MCF 10A (cell line): ENCODE measurements around the gene KIF5B. TPM values are rescaled to one million over a fixed set of nuclear protein-coding genes. Genes with fewer than 3 reads are reported as not detected.

Experiments used
- BruUV-seq: library from RNA; stranded (reverse); fragments of 400-500 nt; replicated peaks from 2 replicates; lab custom pipeline; 2021; lab: Mats Ljungman, UMichigan
- CTCF ChIA-PET: fragments of 300-600 bp; sonication (Branson Sonifier 250); formaldehyde crosslinking; extraction: SDS; loops from one replicate; lab custom pipeline; 2021; ENCODE audit warnings: antibody characterized with exemption, inconsistent platforms; lab: Yijun Ruan, JAX
- POLR2A ChIA-PET: fragments of 300-600, 350-650 bp; sonication (Branson Sonifier 250); formaldehyde crosslinking; extraction: SDS; loops from one replicate; lab custom pipeline; 2020; ENCODE audit warnings: antibody characterized with exemption, inconsistent platforms; lab: Yijun Ruan, JAX
- DNase-seq: peaks from one replicate; pipeline ENCODE4 v3.0.0-alpha.2; 2018; ENCODE audit not compliant: unreplicated experiment
- H3K27ac Mint-ChIP-seq: one replicate; pipeline ENCODE4 v1.8.0; 2022; ENCODE audit warnings: mild to moderate bottlenecking, low read depth, mixed read lengths; ENCODE audit not compliant: unreplicated experiment
- H3K27me3 Mint-ChIP-seq: one replicate; pipeline ENCODE4 v1.8.0; 2022; ENCODE audit warnings: mixed read lengths; ENCODE audit not compliant: insufficient read depth, unreplicated experiment
- H3K36me3 Mint-ChIP-seq: one replicate; pipeline ENCODE4 v1.8.0; 2022; ENCODE audit warnings: mild to moderate bottlenecking, moderate library complexity, mixed read lengths; ENCODE audit not compliant: insufficient read depth, unreplicated experiment
- H3K4me1 Mint-ChIP-seq: one replicate; pipeline ENCODE4 v1.8.0; 2022; ENCODE audit warnings: mixed read lengths; ENCODE audit not compliant: insufficient read depth, unreplicated experiment
- H3K4me3 Mint-ChIP-seq: one replicate; pipeline ENCODE4 v1.8.0; 2022; ENCODE audit warnings: mild to moderate bottlenecking, moderate library complexity, mixed read lengths; ENCODE audit not compliant: unreplicated experiment
- H3K9me3 Mint-ChIP-seq: one replicate; pipeline ENCODE4 v1.8.0; 2022; ENCODE audit warnings: mixed read lengths; ENCODE audit not compliant: unreplicated experiment
- intact Hi-C: fragments of 100-400 bp; cut with micrococcal nuclease; formaldehyde crosslinking; loops from 2 replicates; pipeline ENCODE4 v1.14.1; 2022
- total RNA-seq: library from RNA; stranded (reverse); gene quantifications from 2 replicates; pipeline ENCODE4 v1.2.3, GENCODE V29; 2022
- TF ChIP-seq, protein P1 (sequence below): fragments of 200-600 bp; IDR thresholded peaks from one replicate; pipeline ENCODE4 v1.8.0; 2022; ENCODE audit warnings: antibody characterized with exemption, mild to moderate bottlenecking; ENCODE audit not compliant: unreplicated experiment

The KIF5B gene
- total RNA-seq, 1 experiment from 2014 or later, result 150 TPM

DNA sequence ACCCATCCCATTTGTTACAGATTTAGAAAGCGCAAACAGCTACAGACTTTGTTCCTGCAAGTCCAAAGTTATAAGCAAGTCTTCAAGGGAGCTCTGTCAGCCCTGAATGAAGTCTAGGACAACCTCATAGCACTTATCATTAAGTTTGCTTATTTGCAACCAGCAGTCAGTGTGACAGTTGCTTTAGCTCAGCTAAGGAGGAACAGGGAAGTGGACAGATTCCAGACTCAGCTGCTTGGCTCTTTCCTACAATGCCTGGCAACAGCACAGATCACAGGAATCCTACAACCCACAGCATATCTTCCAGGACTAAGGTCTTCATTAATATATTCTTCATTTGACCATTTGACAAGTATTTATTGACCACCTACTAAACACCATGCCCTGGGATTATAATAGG lies 17.4 kb upstream of the KIF5B start:
- peaks cover 6% of the 10 kb centered on the region for H3K4me1 Mint-ChIP-seq
- TF ChIP-seq, protein P1, sequence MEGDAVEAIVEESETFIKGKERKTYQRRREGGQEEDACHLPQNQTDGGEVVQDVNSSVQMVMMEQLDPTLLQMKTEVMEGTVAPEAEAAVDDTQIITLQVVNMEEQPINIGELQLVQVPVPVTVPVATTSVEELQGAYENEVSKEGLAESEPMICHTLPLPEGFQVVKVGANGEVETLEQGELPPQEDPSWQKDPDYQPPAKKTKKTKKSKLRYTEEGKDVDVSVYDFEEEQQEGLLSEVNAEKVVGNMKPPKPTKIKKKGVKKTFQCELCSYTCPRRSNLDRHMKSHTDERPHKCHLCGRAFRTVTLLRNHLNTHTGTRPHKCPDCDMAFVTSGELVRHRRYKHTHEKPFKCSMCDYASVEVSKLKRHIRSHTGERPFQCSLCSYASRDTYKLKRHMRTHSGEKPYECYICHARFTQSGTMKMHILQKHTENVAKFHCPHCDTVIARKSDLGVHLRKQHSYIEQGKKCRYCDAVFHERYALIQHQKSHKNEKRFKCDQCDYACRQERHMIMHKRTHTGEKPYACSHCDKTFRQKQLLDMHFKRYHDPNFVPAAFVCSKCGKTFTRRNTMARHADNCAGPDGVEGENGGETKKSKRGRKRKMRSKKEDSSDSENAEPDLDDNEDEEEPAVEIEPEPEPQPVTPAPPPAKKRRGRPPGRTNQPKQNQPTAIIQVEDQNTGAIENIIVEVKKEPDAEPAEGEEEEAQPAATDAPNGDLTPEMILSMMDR, result no peak
- ChIA-PET CTCF (no interaction called here), POLR2A (interaction anchor here (1.1 to 1.3 kb wide), 2 partner anchors 19 to 68 kb away, joined by 3 to 5 read pairs; no protein-coding TSS in a partner anchor)
- no peaks in the 10 kb centered on the region for H3K9me3 Mint-ChIP-seq
- intact Hi-C loops, result no loop called here
- no peaks in the 10 kb centered on the region for H3K27me3 Mint-ChIP-seq
- no TSS peak for BruUV-seq
- H3K4me3 Mint-ChIP-seq, result no peak overlapping the region
- DNase-seq, result no peak
- no peak overlapping the region for H3K27ac Mint-ChIP-seq
- no peaks in the 10 kb centered on the region for H3K36me3 Mint-ChIP-seq

DNA sequence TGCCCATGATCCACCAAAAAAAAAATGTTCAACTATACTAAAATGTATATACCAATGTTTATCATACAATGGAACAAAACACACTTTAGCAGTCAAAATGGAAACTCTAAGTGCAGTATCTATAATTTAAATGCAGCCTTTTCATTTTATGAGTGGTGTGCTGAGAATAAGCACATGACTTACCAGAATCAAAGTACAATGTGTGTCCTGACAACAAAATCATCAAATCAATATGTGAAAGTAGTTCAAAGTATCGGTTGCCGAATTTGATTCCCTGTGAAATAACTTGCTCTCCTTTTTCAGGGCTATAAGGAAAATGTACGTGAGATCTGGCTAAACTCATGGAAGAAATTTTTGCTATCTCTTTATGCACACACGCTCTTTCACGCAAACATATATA lies 16.9 kb upstream of the KIF5B start:
- Mint-ChIP-seq H3K4me3 (no peak overlapping the region), H3K27ac (no peak overlapping the region), H3K36me3 (no peaks in the 10 kb centered on the region), H3K27me3 (no peaks in the 10 kb centered on the region), H3K4me1 (peaks cover 3% of the 10 kb centered on the region), H3K9me3 (no peaks in the 10 kb centered on the region)
- DNase-seq, result no peak
- CTCF ChIA-PET, result no interaction called here
- POLR2A ChIA-PET, result interaction anchor here (1.3 kb wide), 1 partner anchor 17 kb away, joined by 3 read pairs; the partner anchor contains the start of gene KIF5B
- TF ChIP-seq, protein P1, result no peak
- BruUV-seq, result no TSS peak
- intact Hi-C loops, result no loop called here

DNA sequence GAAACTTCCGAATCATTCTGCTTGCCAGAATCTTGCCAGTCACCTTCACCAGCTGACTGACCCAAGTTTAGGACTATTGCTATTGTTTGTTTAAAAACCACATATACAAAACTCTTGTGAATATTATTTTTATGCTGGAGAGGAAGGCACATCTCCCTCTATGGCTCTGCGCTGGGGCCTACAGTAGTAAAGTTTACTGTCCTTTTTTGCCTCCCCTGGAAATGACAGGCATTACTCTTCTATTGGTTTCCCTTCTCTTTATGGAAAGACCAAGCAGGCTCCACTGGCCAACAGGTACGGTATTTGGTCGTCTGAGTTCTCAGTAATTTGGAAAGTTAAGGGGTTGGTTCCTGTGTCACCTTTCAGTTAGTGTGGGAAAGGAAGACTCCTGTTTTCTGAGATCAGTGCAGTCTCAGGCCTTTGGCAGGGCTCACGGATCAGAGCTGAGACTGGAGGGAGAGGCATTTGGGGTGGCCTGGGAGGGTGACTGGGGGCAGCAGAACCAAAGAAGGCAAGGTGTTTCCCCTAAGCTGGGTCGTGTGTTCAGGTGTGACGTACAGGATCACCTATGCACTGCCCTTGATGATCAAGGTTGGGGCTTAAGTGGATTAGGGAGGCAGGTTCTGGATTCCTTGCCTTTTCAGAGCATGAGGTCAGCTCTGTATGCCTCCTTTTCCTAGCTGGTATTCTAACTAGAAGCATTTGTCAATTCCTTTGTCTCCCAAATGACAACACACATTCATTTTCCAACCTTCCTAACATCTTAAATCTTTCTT lies 16.0 kb upstream of the KIF5B start:
- H3K4me1 Mint-ChIP-seq, result no peaks in the 10 kb centered on the region
- ChIA-PET POLR2A (interaction anchor here (0.6 to 1.8 kb wide), 3 partner anchors 16 to 77 kb away, joined by 3 to 8 read pairs (median 3); partner anchors contain the start of gene KIF5B), CTCF (interaction anchor here (0.8 kb wide), 1 partner anchor 42 kb away, joined by 5 read pairs; no protein-coding TSS in a partner anchor)
- no peak overlapping the region for H3K4me3 Mint-ChIP-seq
- no peak for DNase-seq
- H3K9me3 Mint-ChIP-seq, result no peaks in the 10 kb centered on the region
- H3K27me3 Mint-ChIP-seq, result no peaks in the 10 kb centered on the region
- H3K36me3 Mint-ChIP-seq, result no peaks in the 10 kb centered on the region
- peak overlapping the region; percentile 31 for H3K27ac Mint-ChIP-seq
- BruUV-seq, result no TSS peak
- TF ChIP-seq, protein P1, result no peak
- intact Hi-C loops, result no loop called here

DNA sequence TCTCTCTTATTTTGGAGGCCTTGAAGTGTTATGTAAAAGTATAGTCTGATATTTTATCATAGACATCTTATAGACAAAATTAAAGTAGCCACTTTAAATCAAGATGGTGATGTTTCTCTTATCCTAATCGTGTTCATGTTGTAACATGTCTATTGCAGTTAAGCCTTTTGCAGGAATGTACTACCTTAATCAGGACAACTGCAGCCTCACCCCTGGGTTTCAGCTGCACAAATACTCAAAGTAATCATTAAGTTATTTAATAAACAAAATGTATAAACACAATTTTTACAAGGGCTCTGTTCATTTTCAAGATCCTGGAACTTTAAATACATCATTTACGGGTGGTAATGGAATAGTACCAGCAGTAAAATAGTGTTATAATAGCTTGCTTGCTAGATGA lies 14.4 kb upstream of the KIF5B start:
- CTCF ChIA-PET, result no interaction called here
- Mint-ChIP-seq H3K9me3 (no peaks in the 10 kb centered on the region), H3K27ac (peak overlapping the region; percentile 21)

More for the DNA sequence above, 14.4 kb upstream of the KIF5B start:
- TF ChIP-seq, protein P1, result no peak
- no peaks in the 10 kb centered on the region for H3K27me3 Mint-ChIP-seq
- DNase-seq, result peak; percentile 11
- intact Hi-C loops, result no loop called here
- H3K4me3 Mint-ChIP-seq, result no peak overlapping the region
- BruUV-seq, result no TSS peak
- H3K4me1 Mint-ChIP-seq, result no peaks in the 10 kb centered on the region
- POLR2A ChIA-PET, result interaction anchor here (0.7 to 1.8 kb wide), 4 partner anchors 69 to 1489 kb away, joined by 3 to 8 read pairs (median 3); no protein-coding TSS in a partner anchor
- H3K36me3 Mint-ChIP-seq, result no peaks in the 10 kb centered on the region
